ENCODE results near the gene MTLN. TPM values are rescaled to one million over a fixed set of nuclear protein-coding genes. Genes with fewer than 3 reads are reported as not detected.

Gene MTLN
- polyA plus RNA-seq, 1 donor (not counting 4 experiments of a cell fraction or from before 2014, with no cell fraction given): 34.8 TPM

DNA sequence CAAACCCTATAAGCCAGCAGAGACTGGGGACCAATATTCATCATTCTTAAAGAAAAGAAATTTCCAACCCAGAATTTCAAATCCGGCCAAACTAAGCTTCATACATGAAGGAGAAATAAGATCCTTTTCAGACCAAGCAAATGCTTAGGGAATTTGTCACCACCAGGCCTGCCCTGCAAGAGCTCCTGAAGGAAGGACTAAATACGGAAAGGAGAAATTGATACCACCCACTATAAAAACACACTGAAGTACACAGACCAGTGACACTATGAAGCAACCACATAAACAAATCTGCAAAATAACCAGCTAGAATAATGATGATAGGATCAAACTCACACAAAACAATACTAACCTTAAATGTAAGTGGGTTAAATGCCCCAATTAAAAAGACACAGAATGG lies 29.9 kb downstream of the MTLN start:
- Histone ChIP-seq H3K4me1 (ENCODE audit: control insufficient read depth, extremely low read depth, insufficient read depth, low read length) (peaks cover 9% of the 10 kb centered on the region), H3K9ac (ENCODE audit: control insufficient read depth, extremely low read depth, insufficient read depth, low read length) (no peak overlapping the region), H3K4me3 (ENCODE audit: control insufficient read depth in 2 of 3, extremely low read depth in 1 of 3, insufficient read depth in 2 of 3, low read depth in 1 of 3, low read length in 3 of 3) (no peak overlapping the region), H3K9me1 (ENCODE audit: control insufficient read depth, extremely low read depth, insufficient read depth, low read length) (no peaks in the 10 kb centered on the region), H3K27ac (ENCODE audit: control insufficient read depth, insufficient read depth, low read length) (no peak overlapping the region), H4K20me1 (ENCODE audit: control insufficient read depth, extremely low read depth, insufficient read depth, low read length) (no peaks in the 10 kb centered on the region), H3K36me3 (ENCODE audit: control insufficient read depth in 2 of 2, extremely low read depth in 1 of 2, insufficient read depth in 2 of 2, low read length in 2 of 2) (no peaks in the 10 kb centered on the region), H3K4me2 (ENCODE audit: control insufficient read depth, extremely low read depth, insufficient read depth, low read depth, low read length) (no peak overlapping the region), H3K79me2 (ENCODE audit: control insufficient read depth, insufficient read depth, low read length) (no peaks in the 10 kb centered on the region), H3K9me3 (ENCODE audit: control insufficient read depth, low read depth, low read length) (no peaks in the 10 kb centered on the region), H3K27me3 (ENCODE audit: control insufficient read depth, extremely low read depth, insufficient read depth, low read length) (no peaks in the 10 kb centered on the region), H2AFZ (ENCODE audit: control insufficient read depth, low read length) (no peak overlapping the region)
- DNase-seq (ENCODE audit: low read depth, low spot score) (no peak), FAIRE-seq (no peak)
- dilution Hi-C loops (cut with MboI; ENCODE audit: extremely low pct_ligation_motif_present, low sequenced_read_pairs): no loop called here
- TF ChIP-seq, protein P1, sequence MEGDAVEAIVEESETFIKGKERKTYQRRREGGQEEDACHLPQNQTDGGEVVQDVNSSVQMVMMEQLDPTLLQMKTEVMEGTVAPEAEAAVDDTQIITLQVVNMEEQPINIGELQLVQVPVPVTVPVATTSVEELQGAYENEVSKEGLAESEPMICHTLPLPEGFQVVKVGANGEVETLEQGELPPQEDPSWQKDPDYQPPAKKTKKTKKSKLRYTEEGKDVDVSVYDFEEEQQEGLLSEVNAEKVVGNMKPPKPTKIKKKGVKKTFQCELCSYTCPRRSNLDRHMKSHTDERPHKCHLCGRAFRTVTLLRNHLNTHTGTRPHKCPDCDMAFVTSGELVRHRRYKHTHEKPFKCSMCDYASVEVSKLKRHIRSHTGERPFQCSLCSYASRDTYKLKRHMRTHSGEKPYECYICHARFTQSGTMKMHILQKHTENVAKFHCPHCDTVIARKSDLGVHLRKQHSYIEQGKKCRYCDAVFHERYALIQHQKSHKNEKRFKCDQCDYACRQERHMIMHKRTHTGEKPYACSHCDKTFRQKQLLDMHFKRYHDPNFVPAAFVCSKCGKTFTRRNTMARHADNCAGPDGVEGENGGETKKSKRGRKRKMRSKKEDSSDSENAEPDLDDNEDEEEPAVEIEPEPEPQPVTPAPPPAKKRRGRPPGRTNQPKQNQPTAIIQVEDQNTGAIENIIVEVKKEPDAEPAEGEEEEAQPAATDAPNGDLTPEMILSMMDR (optimal IDR thresholded peaks at IDR 0.05 in 1 of 3, IDR thresholded peaks at IDR 0.05 in 1 of 3, conservative IDR thresholded peaks at IDR 0.05 in 1 of 3; ENCODE audit: extremely low read depth in 1 of 3, insufficient read depth in 2 of 3, low read length in 3 of 3): no peak
- no peak for TF ChIP-seq EZH2 (IDR thresholded peaks at IDR 0.05; ENCODE audit: low read length)

DNA sequence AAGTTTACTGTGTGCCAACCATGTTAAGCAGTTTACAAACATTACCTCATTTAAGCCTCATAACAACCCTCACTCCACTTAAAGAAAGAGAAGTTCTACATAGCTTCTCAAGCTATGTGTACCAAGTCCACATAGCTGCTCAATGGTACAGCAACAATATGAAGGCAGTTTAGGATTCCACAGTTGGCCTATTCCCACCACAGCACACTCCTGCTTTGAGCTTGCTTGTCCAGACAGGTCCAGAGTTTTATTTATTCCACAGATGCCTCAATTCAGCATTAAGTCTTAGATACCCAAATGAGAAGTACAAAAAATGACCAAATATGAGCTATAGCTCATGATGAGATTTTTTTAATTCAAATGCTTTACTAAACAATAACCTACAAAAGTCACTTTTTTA lies 32.3 kb downstream of the MTLN start:
- Histone ChIP-seq H3K27ac (ENCODE audit: control insufficient read depth, insufficient read depth, low read length) (no peak overlapping the region), H3K4me2 (ENCODE audit: control insufficient read depth, extremely low read depth, insufficient read depth, low read depth, low read length) (peak overlapping the region; percentile 8), H3K4me3 (ENCODE audit: control insufficient read depth in 2 of 3, extremely low read depth in 1 of 3, insufficient read depth in 2 of 3, low read depth in 1 of 3, low read length in 3 of 3) (no peak overlapping the region), H3K4me1 (ENCODE audit: control insufficient read depth, extremely low read depth, insufficient read depth, low read length) (peaks cover 9% of the 10 kb centered on the region), H4K20me1 (ENCODE audit: control insufficient read depth, extremely low read depth, insufficient read depth, low read length) (no peaks in the 10 kb centered on the region), H2AFZ (ENCODE audit: control insufficient read depth, low read length) (peak overlapping the region; percentile 66), H3K9me1 (ENCODE audit: control insufficient read depth, extremely low read depth, insufficient read depth, low read length) (no peaks in the 10 kb centered on the region), H3K79me2 (ENCODE audit: control insufficient read depth, insufficient read depth, low read length) (no peaks in the 10 kb centered on the region), H3K9me3 (ENCODE audit: control insufficient read depth, low read depth, low read length) (no peaks in the 10 kb centered on the region), H3K27me3 (ENCODE audit: control insufficient read depth, extremely low read depth, insufficient read depth, low read length) (no peaks in the 10 kb centered on the region), H3K9ac (ENCODE audit: control insufficient read depth, extremely low read depth, insufficient read depth, low read length) (no peak overlapping the region), H3K36me3 (ENCODE audit: control insufficient read depth in 2 of 2, extremely low read depth in 1 of 2, insufficient read depth in 2 of 2, low read length in 2 of 2) (no peaks in the 10 kb centered on the region)
- TF ChIP-seq, protein P1 (optimal IDR thresholded peaks at IDR 0.05 in 1 of 3, IDR thresholded peaks at IDR 0.05 in 1 of 3, conservative IDR thresholded peaks at IDR 0.05 in 1 of 3; ENCODE audit: extremely low read depth in 1 of 3, insufficient read depth in 2 of 3, low read length in 3 of 3): no peak
- no peak for TF ChIP-seq EZH2 (IDR thresholded peaks at IDR 0.05; ENCODE audit: low read length)
- no peak for DNase-seq (ENCODE audit: low read depth, low spot score)
- FAIRE-seq: peak; percentile 83
- dilution Hi-C loops (cut with MboI; ENCODE audit: extremely low pct_ligation_motif_present, low sequenced_read_pairs): no loop called here
